T-helper 22 cell (primary cell): ENCODE measurements around the gene NOTCH3.
A peak's percentile ranks its signal among the peaks of the same experiment; 100 is the strongest.

Experiments
- DNase-seq: peaks from one replicate; pipeline ENCODE4 v3.0.0-alpha.2; 2020; ENCODE audit warnings: low read depth

NOTCH3 gene

GRCh38 chr19:15161028-15161984, 39.5 kb downstream of the NOTCH3 start:
- DNase-seq = no peak

GRCh38 chr19:15159251-15159650, 41.5 kb downstream of the NOTCH3 start:
- no peak for DNase-seq

GRCh38 chr19:15156391-15156790, 44.4 kb downstream of the NOTCH3 start:
- DNase-seq = no peak

DNA sequence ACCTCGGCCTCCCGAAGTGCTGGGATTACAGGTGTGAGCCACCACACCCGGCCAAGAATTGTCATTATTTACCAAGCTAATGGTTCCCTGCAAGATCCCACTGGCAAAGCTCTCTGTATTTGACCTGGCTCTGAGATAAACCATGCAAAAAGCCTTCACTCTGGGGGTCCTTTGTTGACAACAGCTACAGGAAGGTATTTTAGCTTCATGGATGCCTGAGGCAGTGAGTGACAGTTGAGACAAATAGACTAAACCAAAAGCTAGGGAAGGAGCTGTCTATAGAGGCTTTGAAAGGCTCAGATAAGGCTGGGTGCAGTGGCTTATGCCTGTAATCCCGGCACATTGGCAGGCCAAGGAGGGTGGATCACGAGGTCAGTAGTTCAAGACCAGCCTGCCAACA, 45.5 kb downstream of the NOTCH3 start:
- no peak for DNase-seq

DNA sequence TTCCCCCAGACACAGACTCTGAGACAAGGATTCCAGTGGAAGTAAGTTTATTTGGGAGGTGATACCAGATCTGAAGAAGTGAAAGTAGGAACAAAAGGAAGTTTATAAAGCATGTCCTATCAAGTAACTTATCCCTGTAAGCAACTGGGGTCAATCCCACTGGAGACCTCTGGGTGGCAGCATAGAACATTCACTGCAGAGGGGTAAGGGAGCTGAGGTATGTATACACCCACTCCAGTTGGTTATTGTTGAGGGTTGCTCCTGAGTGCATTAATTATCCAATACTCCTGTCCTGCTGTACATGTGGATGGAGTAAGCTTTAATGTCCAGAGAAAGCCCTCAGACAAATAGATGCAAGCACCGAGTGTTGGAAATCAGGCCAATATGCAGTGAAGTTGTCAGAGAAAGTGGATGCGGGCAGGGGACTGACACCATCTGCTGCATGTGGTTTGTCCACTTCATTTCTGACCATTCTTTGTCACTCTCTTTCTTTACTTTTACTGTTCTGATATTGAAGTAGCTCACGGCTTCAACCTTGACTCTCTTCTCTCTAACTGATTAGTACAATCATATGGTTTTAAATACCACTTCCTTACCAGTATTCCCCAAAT, 46.7 kb downstream of the NOTCH3 start:
- DNase-seq = no peak

DNA sequence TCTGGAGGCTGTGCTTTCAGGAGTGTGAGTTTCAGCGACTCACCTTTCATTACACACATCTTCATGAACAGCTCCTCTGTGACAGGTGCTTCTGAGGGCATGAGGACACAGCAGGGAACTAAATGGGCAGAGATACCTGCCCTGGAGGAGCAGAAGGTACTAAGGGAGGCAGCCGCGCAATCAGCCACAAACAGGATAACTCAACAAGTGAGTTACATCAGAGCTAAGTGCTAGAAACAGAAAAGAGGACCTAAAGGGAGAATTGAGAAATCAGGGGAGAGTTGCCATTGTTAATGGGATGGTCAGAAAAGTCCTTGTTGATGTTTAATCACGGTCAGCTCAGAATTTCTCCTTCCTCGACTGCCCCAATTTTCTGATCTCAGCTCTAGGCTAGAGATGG, 51.1 kb downstream of the NOTCH3 start:
- DNase-seq = no peak

- no peak for DNase-seq
These were observed 53.7 kb downstream of the NOTCH3 start for GRCh38 chr19:15147090-15147489.

GRCh38 chr19:15144046-15144646, 56.6 kb downstream of the NOTCH3 start:
- no peak for DNase-seq

- DNase-seq = no peak
These were observed 58.5 kb downstream of the NOTCH3 start for GRCh38 chr19:15142313-15142712.

- DNase-seq = no peak
These were observed 59.7 kb downstream of the NOTCH3 start for GRCh38 chr19:15141143-15141542.

DNA sequence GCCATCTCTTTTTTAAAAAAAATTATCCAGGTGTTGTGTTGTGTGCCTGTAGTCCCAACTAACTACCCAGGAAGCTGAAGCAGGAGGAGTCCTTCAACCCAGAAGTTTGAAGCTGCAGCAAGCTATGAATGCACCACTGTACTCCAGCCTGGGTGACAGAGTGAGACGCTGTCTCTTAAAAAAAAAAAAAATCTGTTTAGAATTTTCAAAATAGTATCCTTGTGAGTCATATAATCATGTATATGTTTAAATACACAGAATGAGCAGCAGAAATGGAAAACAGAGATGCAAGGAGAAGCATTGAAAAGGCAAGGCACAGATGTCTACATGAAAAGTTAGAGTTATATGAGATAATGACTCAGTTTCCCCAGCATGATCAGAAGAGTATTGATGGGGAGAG, 62.4 kb downstream of the NOTCH3 start:
- no peak for DNase-seq

- no peak for DNase-seq
These were observed 63.0 kb downstream of the NOTCH3 start for GRCh38 chr19:15137777-15138176.

DNA sequence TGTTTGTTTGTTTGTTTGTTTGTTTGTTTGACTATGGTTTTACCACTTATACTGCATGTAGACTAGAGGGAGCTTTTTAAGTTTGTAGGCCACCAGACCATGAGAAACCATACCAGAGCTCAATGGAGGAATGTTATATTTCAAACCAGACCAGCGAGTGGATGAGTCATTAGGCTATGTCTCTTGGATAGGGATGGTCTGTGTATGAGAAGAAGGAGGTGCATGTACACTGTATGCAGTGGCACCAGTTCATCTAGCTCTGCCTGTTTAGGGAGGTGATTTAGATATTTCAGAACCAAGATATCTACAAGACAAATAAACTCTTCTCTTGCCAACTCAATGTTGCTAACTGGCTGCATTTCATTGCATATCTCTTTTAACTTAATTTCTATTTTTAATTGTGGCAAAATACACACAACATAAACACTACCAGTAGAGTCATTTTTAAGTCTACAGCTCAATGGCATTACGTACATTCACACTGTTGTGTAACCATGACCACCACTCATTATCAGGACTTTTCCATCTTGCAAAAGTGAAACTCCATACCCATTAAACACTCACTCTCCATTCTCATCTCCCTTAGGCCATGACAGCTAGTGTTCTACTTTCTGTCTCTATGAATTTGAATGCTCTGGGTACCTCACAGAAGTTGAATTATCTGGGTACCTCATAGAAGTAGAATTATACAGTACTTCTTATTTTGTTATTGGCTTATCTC, 64.4 kb downstream of the NOTCH3 start:
- DNase-seq = no peak

- DNase-seq = no peak
These were observed 70.8 kb downstream of the NOTCH3 start for GRCh38 chr19:15129856-15130585.

GRCh38 chr19:15128162-15128770, 72.5 kb downstream of the NOTCH3 start:
- no peak for DNase-seq

DNA sequence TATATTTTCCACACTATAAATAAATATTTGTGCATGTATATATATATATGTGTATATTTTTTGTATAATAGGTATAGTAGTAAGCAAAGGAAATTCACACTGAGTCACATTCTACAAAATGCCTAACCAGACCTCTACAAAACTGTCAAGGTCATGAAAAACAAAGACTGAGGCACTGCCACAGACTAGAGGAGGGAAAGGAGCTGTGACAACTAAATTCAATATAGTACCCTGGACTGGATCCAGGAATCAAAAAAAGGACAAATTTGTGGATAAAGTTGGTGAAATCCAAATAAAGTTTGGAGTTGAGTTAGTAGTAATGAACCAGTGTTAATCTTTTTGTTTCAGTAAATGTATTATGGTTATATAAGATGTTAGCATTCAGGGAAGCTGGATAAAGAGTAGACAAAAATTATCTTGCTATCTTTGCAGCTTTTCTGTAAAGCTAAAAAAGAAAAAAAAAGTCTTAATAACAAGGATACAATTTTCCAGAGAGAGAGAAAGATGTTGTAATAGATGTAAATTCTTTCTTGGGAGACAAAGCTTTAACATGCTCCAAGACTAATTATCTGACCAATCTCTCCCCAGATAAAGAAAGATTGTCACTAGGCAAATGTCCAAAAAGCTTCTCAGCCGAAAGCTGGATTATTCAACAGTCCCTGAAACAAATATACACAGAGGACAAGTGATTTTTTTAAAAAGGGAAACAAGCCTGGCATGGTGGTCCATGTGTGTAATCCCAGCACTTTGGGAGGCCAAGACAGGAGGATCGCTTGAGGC, 74.5 kb downstream of the NOTCH3 start:
- DNase-seq = no peak

- peak; percentile 93 for DNase-seq
These were observed 75.3 kb downstream of the NOTCH3 start for GRCh38 chr19:15125232-15126067.

GRCh38 chr19:15124572-15125231, 76.1 kb downstream of the NOTCH3 start:
- DNase-seq = no peak

DNA sequence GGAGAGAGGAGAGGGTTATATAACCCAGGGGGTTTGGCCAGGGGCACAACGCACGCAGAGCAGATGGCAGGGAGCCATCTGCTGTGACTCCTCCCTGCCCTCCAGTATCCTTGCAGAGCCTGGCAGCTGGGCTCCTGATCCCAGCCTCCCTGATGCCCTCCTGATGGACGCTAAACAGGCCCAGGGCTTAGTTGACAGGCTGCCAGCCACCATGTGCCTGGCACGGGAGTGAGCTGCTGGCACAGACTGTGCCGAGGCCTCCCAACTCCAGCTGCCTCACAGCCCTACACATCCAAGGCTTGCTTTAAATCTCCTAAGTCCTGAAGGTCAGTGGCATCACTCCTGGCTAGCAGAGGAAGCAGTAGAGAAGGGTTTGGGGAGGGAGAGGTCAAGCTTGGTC, 76.9 kb downstream of the NOTCH3 start:
- no peak for DNase-seq
